ENCODE measurements around the gene CRAMP1.
"Not testable (repeated sequence)": the region's sequence is repeated elsewhere in the genome, so short reads cannot be mapped to it uniquely, and the experiment has no call there.

Gene CRAMP1

GRCh38 chr16:1687427-1688316 lies 75.5 kb downstream of the CRAMP1 start:
- no peak for DNase-seq

DNA sequence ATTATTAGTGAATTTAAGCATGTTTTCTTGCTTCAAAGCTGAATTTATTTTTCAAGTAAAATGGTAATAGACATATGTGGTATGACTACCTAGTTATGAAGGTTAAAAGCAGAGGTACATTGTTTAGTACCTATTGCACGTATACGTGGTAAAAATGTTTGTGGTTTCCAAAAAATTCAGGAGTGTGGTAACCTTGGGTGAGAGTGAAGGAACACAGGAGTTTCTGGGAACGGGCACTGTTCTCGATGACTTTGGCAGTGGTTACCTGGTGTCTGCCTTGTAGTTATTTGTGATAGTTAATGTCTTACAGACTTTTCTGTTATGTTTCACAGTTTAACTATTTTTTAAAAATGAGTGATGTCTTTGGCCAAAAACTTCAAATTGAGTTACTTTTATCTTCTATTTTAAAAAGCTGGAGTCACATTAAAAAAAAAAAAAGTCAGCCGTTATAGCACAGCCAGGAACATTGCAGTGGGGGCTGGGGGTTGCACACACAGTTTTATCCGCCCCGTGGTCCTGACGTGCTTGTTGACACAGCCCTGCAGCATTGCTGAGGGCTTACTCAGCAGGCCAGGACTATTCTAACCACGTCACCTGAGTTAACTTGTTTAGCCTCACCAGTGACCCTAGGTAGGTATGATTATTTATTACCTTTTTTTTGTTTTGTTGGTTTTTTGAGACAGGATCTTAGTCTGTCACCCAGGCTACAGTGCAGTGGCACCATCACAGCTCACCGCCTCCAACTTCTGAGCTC lies 76.8 kb downstream of the CRAMP1 start:
- DNase-seq: no peak

GRCh38 chr16:1689853-1690252 lies 77.7 kb downstream of the CRAMP1 start:
- DNase-seq: no peak

GRCh38 chr16:1690810-1691209 lies 78.7 kb downstream of the CRAMP1 start:
- DNase-seq: no peak

- no peak for DNase-seq
Measured at GRCh38 chr16:1691276-1691675, 79.1 kb downstream of the CRAMP1 start.

- DNase-seq: peak in 1 of 2 donors; percentile 21
Measured at GRCh38 chr16:1691956-1692355, 79.8 kb downstream of the CRAMP1 start.

DNA sequence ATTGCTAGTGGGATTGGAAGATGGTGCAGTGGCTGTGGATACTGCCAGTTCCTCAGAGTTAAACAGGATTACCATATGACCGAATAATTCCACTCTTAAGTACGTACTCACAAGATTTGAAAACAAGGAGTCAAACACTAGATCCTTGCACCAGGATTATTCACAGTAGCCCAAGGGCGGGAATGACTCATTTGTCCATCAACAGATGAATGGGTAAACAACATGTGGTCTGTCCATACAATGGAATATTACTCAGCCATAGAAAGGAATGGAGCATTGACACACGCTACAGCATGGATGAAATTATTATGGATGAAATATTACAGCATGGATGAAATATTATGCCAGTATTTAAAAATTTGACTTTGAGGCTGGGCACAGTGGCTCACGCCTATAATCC lies 84.7 kb downstream of the CRAMP1 start:
- no peak for DNase-seq

GRCh38 chr16:1698680-1699079 lies 86.5 kb downstream of the CRAMP1 start:
- no peak for DNase-seq

DNA sequence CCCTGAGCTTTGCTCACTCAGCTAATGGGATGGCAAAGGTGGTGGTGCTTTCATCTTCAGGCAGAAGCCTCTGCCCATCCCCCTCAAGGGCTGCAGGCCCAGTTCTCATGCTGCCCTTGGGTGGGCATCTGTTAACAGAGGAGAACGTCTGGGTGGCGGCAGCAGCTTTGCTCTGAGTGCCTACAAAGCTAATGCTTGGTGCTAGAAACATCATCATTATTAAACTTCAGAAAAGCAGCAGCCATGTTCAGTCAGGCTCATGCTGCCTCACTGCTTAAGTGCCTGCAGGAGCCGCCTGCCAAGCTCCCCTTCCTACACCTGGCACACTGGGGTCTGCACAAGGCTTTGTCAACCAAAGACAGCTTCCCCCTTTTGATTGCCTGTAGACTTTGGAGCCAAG lies 88.1 kb downstream of the CRAMP1 start:
- DNase-seq: no peak

DNA sequence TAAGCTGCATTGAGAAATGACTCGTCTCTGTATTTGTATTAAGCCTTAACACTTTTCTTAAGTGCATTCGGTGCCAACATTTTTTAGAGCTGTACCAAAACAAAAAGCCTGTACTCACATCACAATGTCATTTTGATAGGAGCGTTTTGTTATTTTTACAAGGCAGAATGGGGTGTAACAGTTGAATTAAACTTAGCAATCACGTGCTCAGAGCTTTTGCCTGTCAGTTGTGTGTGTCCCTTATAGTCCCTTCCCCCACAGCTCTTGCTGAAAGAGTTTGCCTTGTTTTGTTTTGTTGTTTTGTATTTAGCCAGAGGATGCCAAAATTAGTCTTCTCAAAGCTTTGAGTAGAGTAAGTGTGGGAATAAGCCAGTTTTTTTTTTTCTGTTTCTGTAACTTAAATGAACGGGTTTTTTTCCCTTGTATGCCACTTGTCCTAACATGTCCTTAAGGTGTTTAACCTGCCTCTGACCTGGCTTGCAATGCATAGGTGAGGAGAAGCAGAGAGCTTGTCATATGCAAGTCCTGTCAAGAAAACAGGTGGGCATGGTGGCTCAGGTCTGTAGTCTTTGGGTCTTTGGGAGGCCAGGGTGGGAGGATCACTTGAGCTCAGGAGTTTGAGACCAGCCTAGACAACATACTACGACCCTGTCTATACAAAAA lies 89.2 kb downstream of the CRAMP1 start:
- DNase-seq: no peak

- DNase-seq: not testable (repeated sequence)
Measured at GRCh38 chr16:1705324-1705687, 93.1 kb downstream of the CRAMP1 start.

- DNase-seq: peak; percentile 88 to 93
Measured at GRCh38 chr16:1705688-1706385, 93.7 kb downstream of the CRAMP1 start, which contains the start of gene MAPK8IP3. Gene MAPK8IP3, plus strand, starts transcription at chr16:1706195. Its CDS starts 145 bp downstream, at chr16:1706340.

- no peak for DNase-seq
Measured at GRCh38 chr16:1706386-1707192, 94.4 kb downstream of the CRAMP1 start.

DNA sequence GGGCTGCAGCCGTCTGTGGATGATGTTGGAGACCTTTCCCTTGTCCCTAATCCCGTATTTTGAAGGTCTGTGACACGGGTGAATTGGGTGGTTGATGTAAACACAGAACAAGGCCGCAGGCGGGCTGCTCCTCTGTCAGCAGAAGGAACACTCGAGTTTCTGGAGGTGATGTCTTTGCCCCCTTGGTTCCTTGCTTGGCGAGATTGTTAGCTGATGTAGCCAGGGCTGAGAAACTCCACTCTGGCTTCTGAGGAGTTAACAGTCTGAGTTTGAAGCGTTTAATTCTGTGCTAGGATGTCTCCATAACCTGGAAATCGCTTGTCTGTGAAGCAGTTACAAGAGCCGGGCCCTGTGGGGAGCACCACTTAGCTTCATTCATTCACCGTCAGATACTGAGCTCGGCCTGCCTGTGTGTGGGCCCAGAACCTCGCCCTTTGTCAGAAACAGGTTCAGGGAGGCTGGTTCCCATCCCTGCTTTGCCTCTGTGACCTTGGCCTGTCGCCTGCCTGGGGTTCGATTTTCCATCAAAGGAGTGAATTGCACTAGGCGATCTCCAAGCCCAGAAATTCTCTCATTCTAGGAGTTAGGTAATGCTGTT lies 95.1 kb downstream of the CRAMP1 start:
- DNase-seq: peak in 1 of 2 donors; percentile 39

- no peak for DNase-seq
Measured at GRCh38 chr16:1708083-1708767, 96.1 kb downstream of the CRAMP1 start.

- DNase-seq: no peak
Measured at GRCh38 chr16:1708768-1709180, 96.6 kb downstream of the CRAMP1 start.

DNA sequence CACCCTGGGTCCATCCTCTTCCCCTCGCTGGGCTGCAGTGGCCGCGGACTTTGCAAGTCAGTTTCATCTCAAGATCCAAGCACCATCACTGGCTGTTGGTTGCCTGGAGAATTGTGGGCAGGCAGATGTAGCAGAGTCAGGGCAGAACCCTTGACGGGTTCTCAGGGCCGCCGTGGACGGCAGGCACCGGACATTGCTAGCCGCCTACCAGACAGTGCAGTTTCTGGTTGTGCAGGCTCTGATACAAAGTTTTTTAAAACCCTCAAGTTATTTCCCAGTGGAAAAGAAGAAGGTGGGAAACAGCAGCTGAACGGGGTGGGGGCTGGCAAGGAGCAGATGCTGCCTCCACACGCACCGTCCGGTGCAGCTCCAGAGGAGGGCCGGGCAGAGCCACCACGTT lies 97.2 kb downstream of the CRAMP1 start:
- DNase-seq: no peak

DNA sequence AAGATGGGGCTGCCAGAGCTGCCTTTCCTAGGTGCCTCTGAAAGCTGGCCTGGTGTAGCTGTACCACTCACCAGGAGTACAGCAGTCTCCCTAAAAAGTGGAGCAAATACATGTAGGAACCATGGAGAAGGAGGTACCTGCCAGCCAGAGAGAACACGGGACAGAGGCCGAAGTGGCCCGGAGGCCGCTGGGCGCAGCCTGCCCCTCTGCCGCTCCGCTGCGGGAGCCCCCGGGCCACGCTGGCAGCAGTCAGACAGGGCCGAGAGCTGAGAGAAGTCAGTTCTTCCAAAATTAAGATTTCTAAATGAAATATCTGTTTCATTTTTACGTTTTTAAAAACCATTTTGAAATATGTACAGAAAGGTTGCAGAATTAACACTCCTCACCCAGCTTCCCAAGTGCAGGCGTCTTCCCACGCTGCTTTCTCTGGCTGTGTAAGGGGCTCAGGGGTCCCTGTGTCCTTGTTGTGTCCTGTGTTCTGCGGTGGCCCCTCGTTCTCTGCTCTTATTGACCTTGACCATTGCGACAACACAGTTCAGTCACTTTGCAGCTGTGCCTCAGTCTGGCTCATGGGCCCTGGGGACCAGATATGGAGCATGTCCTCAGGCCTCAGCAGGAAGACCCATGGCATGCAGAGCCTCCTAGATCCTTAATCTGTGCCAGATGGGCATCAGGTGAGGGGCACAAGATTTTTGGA lies 98.8 kb downstream of the CRAMP1 start:
- no peak for DNase-seq

- DNase-seq: no peak
Measured at GRCh38 chr16:1712791-1713261, 100.7 kb downstream of the CRAMP1 start.

- no peak for DNase-seq
Measured at GRCh38 chr16:1713331-1713730, 101.2 kb downstream of the CRAMP1 start.
